Measurements from ENCODE around the gene CIZ1. TPM values are rescaled to one million over a fixed set of nuclear protein-coding genes. Genes with fewer than 3 reads are reported as not detected.
A peak's percentile ranks its signal among the peaks of the same experiment; 100 is the strongest.

CIZ1 gene
- total RNA-seq, 1 experiment from 2014 or later = 133 TPM

GRCh38 chr9:128203707-128204551 lies 12.6 kb upstream of the CIZ1 start:
- H3K4me1 Mint-ChIP-seq (ENCODE audit: insufficient read depth, unreplicated experiment) = peaks cover 5% of the 10 kb centered on the region
- no peak overlapping the region for H3K4me3 Mint-ChIP-seq (ENCODE audit: unreplicated experiment)
- DNase-seq (ENCODE audit: unreplicated experiment) = no peak
- ChIA-PET CTCF (interaction anchor here (0.6 to 1.1 kb wide), 5 partner anchors 12 to 1556 kb away, joined by 3 to 4 read pairs (median 4); no protein-coding TSS in a partner anchor), POLR2A (interaction anchor here (0.5 kb wide), 1 partner anchor 948 kb away, joined by 3 read pairs; no protein-coding TSS in a partner anchor)
- H3K27me3 Mint-ChIP-seq (ENCODE audit: insufficient read depth, unreplicated experiment) = peaks cover 30% of the 10 kb centered on the region
- H3K9me3 Mint-ChIP-seq (ENCODE audit: unreplicated experiment) = no peaks in the 10 kb centered on the region
- no peak for TF ChIP-seq CTCF (IDR thresholded peaks at IDR 0.05; ENCODE audit: unreplicated experiment)
- intact Hi-C loops (cut with micrococcal nuclease) = no loop called here
- BruUV-seq (replicated peaks) = no TSS peak
- no peaks in the 10 kb centered on the region for H3K36me3 Mint-ChIP-seq (ENCODE audit: insufficient read depth, unreplicated experiment)
- no peak overlapping the region for H3K27ac Mint-ChIP-seq (ENCODE audit: low read depth, unreplicated experiment)

DNA sequence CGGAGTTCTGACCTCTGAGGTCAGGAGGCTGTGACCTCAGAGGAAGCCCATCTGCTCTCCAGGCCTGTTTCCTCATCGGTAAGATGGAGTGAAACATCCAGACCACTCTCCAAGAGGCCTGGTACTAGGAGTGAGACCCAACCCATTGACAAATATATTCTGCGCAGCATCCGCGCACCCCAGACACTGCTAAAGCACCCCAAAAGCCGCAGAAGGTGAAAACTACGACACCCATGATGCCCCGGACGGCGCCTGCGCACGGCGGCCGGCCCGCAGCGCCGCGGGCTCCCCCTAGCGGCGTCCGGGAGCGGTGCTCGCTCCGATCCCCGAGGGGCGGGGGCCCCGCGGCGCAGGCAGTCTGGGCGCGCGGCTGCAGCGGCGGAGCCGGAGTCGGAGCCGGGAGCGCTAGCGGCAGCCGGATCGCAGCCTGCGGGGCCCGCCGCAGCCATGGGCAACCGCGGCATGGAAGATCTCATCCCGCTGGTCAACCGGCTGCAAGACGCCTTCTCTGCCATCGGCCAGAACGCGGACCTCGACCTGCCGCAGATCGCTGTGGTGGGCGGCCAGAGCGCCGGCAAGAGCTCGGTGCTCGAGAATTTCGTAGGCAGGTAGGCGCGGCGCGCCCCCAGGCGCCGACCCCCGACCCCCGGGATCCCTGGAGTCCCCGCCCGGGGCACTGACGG lies 11.8 kb upstream of the CIZ1 start, which contains the start of gene DNM1:
Gene DNM1, plus strand, starts transcription at position 356 of the 683 bp plus-strand sequence. Its CDS starts 92 bp downstream, at position 448.
- Mint-ChIP-seq H3K9me3 (ENCODE audit: unreplicated experiment) (no peaks in the 10 kb centered on the region), H3K4me1 (ENCODE audit: insufficient read depth, unreplicated experiment) (no peaks in the 10 kb centered on the region), H3K27ac (ENCODE audit: low read depth, unreplicated experiment) (no peak within 1 kb of the TSS), H3K4me3 (ENCODE audit: unreplicated experiment) (peak within 1 kb of the TSS; percentile 35), H3K36me3 (ENCODE audit: insufficient read depth, unreplicated experiment) (no peaks in the 10 kb centered on the region), H3K27me3 (ENCODE audit: insufficient read depth, unreplicated experiment) (peaks cover 23% of the 10 kb centered on the region)
- peak; percentile 41 for DNase-seq (ENCODE audit: unreplicated experiment)
- peak; percentile 86 for TF ChIP-seq CTCF (IDR thresholded peaks at IDR 0.05; ENCODE audit: unreplicated experiment)
- ChIA-PET POLR2A (no interaction called here), CTCF (interaction anchor here (0.7 to 1.0 kb wide), 2 partner anchors 19 to 538 kb away, joined by 3 to 4 read pairs; no protein-coding TSS in a partner anchor)
- no TSS peak for BruUV-seq (replicated peaks)
- intact Hi-C loops (cut with micrococcal nuclease) = no loop called here

DNA sequence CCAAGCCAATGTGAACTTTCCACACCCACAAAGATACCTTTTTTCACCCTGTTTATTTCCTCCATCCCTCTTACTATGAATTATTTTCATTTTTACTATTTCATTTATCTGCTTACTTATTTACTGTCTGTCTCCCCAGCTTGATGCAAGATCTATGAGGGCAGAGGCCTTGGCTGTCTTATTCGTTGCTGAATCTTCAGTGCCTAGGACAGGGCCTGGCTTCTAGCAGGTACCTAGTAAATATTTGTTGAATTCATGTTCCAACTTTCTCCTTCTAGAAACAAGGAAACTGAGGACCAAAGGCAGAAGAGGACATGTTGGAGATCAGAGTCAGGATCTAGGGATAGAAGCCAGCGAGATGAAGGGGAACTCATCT lies 11.3 kb upstream of the CIZ1 start:
- Mint-ChIP-seq H3K4me3 (ENCODE audit: unreplicated experiment) (peak overlapping the region; percentile 35), H3K4me1 (ENCODE audit: insufficient read depth, unreplicated experiment) (no peaks in the 10 kb centered on the region), H3K9me3 (ENCODE audit: unreplicated experiment) (no peaks in the 10 kb centered on the region), H3K27ac (ENCODE audit: low read depth, unreplicated experiment) (no peak overlapping the region), H3K36me3 (ENCODE audit: insufficient read depth, unreplicated experiment) (no peaks in the 10 kb centered on the region), H3K27me3 (ENCODE audit: insufficient read depth, unreplicated experiment) (peaks cover 21% of the 10 kb centered on the region)
- no peak for DNase-seq (ENCODE audit: unreplicated experiment)
- ChIA-PET CTCF (no interaction called here), POLR2A (no interaction called here)
- no TSS peak for BruUV-seq (replicated peaks)
- intact Hi-C loops (cut with micrococcal nuclease) = no loop called here
- TF ChIP-seq CTCF (IDR thresholded peaks at IDR 0.05; ENCODE audit: unreplicated experiment) = no peak
